OCI-LY7 (cell line): ENCODE data around the gene SPINK4.

Source experiments
- CTCF ChIP-seq: fragments of 200-600 bp; sonication (generic); conservative IDR thresholded peaks from 2 replicates; pipeline ENCODE4 v1.5.1; 2014; ENCODE audit warnings: mild to moderate bottlenecking, antibody characterized with exemption, low read length, moderate library complexity, mixed read lengths
- EZH2phosphoT487 ChIP-seq: fragments of 200-600 bp; sonication (generic); IDR thresholded peaks from 2 replicates; pipeline ENCODE4 v1.6.1; 2018; ENCODE audit warnings: low read depth, borderline replicate concordance, mild to moderate bottlenecking, mixed run types, antibody characterized with exemption, low read length, moderate library complexity, mixed read lengths

GRCh38 chr9:33288828-33289483, 49.0 kb downstream of the SPINK4 start:
- TF ChIP-seq CTCF (no peak), EZH2phosphoT487 (no peak)
